ENCODE data around the gene B4GAT1. TPM values are rescaled to one million over a fixed set of nuclear protein-coding genes. Genes with fewer than 3 reads are reported as not detected.

The B4GAT1 gene
- total and polyA plus RNA-seq, 9 of the 15 experiments (the other 6 are each of a cell fraction or from before 2014, with no cell fraction given): 0.86 to 9.5 (median 3.8) TPM

DNA sequence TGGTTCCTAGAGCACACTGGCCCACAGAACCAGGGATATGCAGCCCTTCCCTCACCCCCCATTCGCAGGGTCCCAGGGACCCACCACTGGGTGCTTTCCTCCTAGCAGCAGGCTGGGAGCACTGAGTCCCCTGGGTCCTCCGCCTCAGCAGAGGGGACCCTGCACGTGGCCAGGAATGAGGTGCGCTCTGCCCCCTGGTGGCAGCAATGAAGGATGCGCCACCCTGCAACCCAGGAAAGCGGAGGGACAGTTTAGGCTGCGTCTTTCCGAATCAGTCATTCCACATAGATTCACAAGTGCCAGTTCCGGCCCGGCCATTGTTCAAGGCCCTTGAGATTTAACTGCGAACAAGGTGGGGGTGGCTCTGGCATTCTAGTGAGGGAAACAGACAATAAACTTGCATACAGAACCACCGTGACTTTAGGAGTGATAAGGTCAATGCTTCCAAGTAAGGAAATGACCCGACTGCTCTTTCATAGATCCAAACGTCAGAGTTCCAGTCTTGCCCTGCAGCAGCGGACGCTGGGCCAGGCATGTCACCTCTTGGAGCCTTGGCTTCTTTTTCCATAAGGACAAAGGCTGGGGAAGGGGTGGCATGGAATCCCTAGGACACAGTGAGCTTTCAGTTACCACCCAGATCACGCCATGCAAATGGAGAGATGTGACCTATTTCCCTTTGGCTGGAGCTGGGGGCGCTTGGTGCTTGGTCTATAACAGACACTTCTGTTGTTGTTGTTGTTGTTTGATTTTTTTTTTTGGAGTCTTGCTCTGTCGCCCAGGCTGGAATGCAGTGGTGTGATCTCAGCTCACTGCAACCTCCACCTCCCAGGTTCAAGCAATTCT is 18.9 kb downstream of the B4GAT1 start (continued):
- TF ChIP-seq NCOA2 (IDR thresholded peaks at IDR 0.05; ENCODE audit: partially characterized antibody in 2 of 2) (no peak), ZNF561 (CRISPR knock-in tag; conservative IDR thresholded peaks at IDR 0.05) (no peak), ETV5 (CRISPR knock-in tag; IDR thresholded peaks at IDR 0.05; ENCODE audit: low read depth) (0 out of 2 replicates have a peak, but pooled peaks have one; percentile 45), SETDB1 (IDR thresholded peaks at IDR 0.05; ENCODE audit: low read length) (no peak), NFIX (CRISPR knock-in tag; IDR thresholded peaks at IDR 0.05; ENCODE audit: low read depth) (no peak), SMAD3 (CRISPR knock-in tag; conservative IDR thresholded peaks at IDR 0.05) (no peak), ZNF133 (CRISPR knock-in tag; IDR thresholded peaks at IDR 0.05) (no peak), TFAM (CRISPR knock-in tag; conservative IDR thresholded peaks at IDR 0.05) (no peak), ZNF707 (CRISPR knock-in tag; conservative IDR thresholded peaks at IDR 0.05) (no peak), ZBTB9 (CRISPR knock-in tag; IDR thresholded peaks at IDR 0.05) (0 out of 2 replicates have a peak, but pooled peaks have one; percentile 39), SOX6 (IDR thresholded peaks at IDR 0.05) (peak; percentile 51; the same call in 1 of the 2 replicates), LEF1 (IDR thresholded peaks at IDR 0.05) (0 out of 2 replicates have a peak, but pooled peaks have one; percentile 24), SMARCA5 (IDR thresholded peaks at IDR 0.05) (no peak), TEAD4 (IDR thresholded peaks at IDR 0.05; ENCODE audit: low read length) (peak; percentile 76), TEAD4 (CRISPR knock-in tag; IDR thresholded peaks at IDR 0.05; ENCODE audit: borderline replicate concordance) (peak; percentile 94), JUN (IDR thresholded peaks at IDR 0.05; ENCODE audit: borderline replicate concordance, low read depth, low read length) (0 out of 2 replicates have a peak, but pooled peaks have one; percentile 17), JUN (CRISPR knock-in tag; IDR thresholded peaks at IDR 0.05; ENCODE audit: borderline replicate concordance) (peak; percentile 46; the same call in 1 of the 2 replicates), YY1 (IDR thresholded peaks at IDR 0.05; ENCODE audit: borderline replicate concordance in 1 of 3, control insufficient read depth in 1 of 3, extremely low read depth in 1 of 3, insufficient read depth in 3 of 3, insufficient read length in 1 of 3, insufficient replicate concordance in 2 of 3, low read depth in 1 of 3, low read length in 2 of 3) (peak in 2 of 3 experiments; percentile 40 to 76), TGIF2 (CRISPR knock-in tag; IDR thresholded peaks at IDR 0.05) (no peak), TAL1 (IDR thresholded peaks at IDR 0.05) (no peak)
